GM12891 (cell line): Measurements from ENCODE around the gene GSAP.
A peak's percentile ranks its signal among the peaks of the same experiment; 100 is the strongest.

ENCODE experiments used
- DNase-seq: peaks from one replicate; pipeline ENCODE4 v3.0.0; 2011; ENCODE audit warnings: low spot score; ENCODE audit not compliant: insufficient read length
- FAIRE-seq: peaks from 2 replicates; lab custom pipeline; 2011; peaks lifted over from hg19 to GRCh38; lab: Jason Lieb, UNC
- PAX5 ChIP-seq: IDR thresholded peaks from 2 replicates; pipeline ENCODE4 v1.6.1; 2011; ENCODE audit warnings: low read length, moderate library complexity, mild to moderate bottlenecking; ENCODE audit not compliant: insufficient read depth, severe bottlenecking
- POLR2A ChIP-seq: IDR thresholded peaks from 2 replicates; pipeline ENCODE4 v1.6.1; 2011; ENCODE audit warnings: low read depth, low read length, control low read depth
- POLR2AphosphoS5 ChIP-seq: IDR thresholded peaks from 2 replicates; pipeline ENCODE4 v1.6.1; 2011; ENCODE audit warnings: low read depth, low read length, control low read depth
- POU2F2 ChIP-seq: IDR thresholded peaks from 2 replicates; pipeline ENCODE4 v1.6.1; 2011; ENCODE audit warnings: low read depth, mild to moderate bottlenecking, control low read depth, low read length, moderate library complexity
- SPI1 ChIP-seq: IDR thresholded peaks from 2 replicates; pipeline ENCODE4 v1.6.1; 2011; ENCODE audit warnings: low read depth, low read length, control low read depth
- TAF1 ChIP-seq: IDR thresholded peaks from 2 replicates; pipeline ENCODE4 v1.6.1; 2011; ENCODE audit warnings: low read depth, low read length, control low read depth

GSAP gene

GRCh38 chr7:77413128-77413527 lies 3.0 kb downstream of the GSAP start:
- DNase-seq (no peak), FAIRE-seq (peak; percentile 84)
- TF ChIP-seq PAX5 (no peak), TAF1 (no peak), POLR2A (no peak), POLR2AphosphoS5 (no peak), SPI1 (no peak), POU2F2 (no peak)

DNA sequence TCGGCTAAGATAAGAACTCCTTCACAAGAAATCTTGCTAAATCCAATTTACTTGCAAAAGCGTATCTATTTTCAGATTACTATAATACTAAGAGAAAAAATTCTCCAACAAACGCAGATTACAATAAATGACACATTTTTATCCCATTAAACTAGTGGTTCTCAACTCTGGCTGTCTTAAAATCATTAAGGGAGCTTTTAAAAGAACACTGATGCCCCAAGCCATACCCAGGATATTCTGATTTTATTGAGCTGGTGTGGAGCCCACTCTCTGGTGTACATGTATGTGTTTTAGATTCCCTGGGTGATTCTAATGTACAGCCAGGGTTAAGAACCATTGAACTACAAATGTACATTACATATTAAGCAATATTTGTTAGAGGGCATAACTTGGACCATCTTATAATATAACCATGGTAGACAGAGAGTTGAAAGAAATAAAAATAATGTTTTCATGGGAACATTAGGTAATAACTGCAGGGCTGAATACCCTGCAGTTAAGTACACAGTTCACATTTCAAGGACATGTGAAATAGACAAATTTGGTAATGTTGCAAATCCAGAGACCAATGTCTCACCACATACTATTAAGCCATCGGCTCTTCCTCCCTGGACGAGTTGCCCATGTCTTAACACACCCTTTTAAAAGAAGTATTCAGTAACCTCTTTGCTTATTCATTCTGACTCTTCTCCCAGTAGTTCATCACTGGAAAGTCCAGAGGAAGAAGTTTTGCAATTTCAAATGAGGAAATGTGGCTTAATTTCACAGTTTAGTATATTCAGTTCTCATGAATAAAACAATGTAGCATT lies 6.2 kb downstream of the GSAP start:
- TF ChIP-seq POLR2A (no peak), SPI1 (no peak), POLR2AphosphoS5 (no peak), TAF1 (no peak), PAX5 (no peak), POU2F2 (no peak)
- DNase-seq (no peak), FAIRE-seq (peak; percentile 20)

DNA sequence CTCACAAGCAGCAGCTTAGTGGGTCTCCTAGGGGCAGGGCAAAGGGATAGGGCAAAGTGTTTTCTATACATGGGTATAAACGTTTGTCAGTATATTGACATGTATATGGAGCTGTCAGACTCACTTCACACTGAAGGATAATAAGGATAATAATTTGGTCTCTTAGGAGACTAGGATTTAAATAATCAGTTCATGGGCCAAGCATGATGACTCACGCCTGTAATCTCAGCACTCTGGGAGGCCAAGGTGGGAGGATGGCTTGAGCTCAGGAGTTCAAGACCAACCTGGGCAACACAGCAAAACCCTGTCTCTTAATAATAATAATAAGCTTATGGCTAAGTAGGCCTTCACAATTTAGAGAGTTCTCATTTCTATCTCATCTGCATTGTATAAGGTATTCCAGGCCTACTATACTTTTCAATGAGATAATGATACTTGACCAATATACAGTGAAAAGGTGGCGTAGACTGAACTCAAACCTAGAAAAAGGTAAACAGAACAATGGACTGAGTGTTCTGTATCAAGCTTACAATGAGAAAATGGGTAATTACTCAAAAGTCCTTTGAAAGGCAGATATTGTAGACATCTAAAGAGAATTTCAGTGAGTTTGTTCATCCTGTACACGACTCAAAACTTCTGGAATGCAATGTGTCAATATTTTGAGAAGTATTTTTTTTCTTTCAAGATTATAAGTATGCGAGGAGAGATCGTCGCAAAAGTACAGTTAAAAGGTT lies 7.0 kb downstream of the GSAP start:
- DNase-seq = no peak
- FAIRE-seq = peak; percentile 16
- no peak for TF ChIP-seq TAF1
- no peak for TF ChIP-seq POLR2A
- no peak for TF ChIP-seq POLR2AphosphoS5
- no peak for TF ChIP-seq SPI1
- TF ChIP-seq POU2F2 = no peak
- no peak for TF ChIP-seq PAX5

DNA sequence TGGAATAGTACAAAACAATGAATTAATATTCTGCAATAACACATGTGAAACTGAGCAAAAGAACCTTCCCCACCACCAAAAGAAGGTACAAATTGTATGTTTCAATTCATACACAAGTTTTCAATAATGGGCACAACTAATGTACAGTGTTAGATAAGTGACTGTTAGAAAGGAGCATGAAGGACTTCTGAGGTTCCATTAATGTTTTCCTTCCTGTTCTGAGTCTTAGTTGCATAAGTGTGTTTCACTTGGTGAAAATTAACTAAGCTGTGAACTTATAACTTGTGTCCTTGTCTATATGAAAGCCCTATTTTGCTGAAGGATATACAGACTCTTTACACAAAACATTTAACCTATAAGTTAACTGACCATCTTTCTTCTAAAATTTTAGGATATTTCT lies 8.2 kb downstream of the GSAP start:
- no peak for TF ChIP-seq PAX5
- DNase-seq (no peak), FAIRE-seq (peak; percentile 28)

- FAIRE-seq = no peak
- no peak for DNase-seq
- TF ChIP-seq POLR2A = no peak
- TF ChIP-seq POLR2AphosphoS5 = no peak
- no peak for TF ChIP-seq POU2F2
Measured at GRCh38 chr7:77406421-77406820, 9.7 kb downstream of the GSAP start.

GRCh38 chr7:77404641-77405040 lies 11.5 kb downstream of the GSAP start:
- no peak for DNase-seq
- peak; percentile 77 for FAIRE-seq
- TF ChIP-seq POLR2AphosphoS5 (no peak), POU2F2 (no peak), TAF1 (no peak), SPI1 (no peak), POLR2A (no peak), PAX5 (no peak)

DNA sequence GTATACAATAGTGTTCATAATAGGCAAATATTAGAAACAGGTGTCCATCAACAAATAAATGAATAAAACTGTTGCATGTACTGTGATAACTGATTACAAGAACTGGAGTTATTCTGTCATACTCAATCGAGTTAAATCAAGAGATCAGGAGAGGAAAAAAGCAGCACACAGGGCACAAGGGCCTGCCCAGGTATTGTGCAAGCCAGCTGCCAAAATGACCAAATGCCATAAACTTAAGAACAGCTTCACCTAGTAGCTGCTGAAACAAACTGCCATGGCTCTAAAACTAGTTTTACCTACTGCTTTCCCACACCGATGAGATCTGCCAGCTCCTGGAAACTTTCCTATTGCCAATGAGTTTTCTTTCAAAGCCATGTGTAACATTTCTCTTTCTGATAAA lies 12.2 kb downstream of the GSAP start:
- DNase-seq = no peak
- no peak for TF ChIP-seq SPI1
- no peak for TF ChIP-seq POLR2AphosphoS5
- no peak for TF ChIP-seq POU2F2
- TF ChIP-seq TAF1 = no peak
- TF ChIP-seq PAX5 = no peak
- TF ChIP-seq POLR2A = no peak
- no peak for FAIRE-seq

GRCh38 chr7:77402818-77403217 lies 13.3 kb downstream of the GSAP start:
- TF ChIP-seq POU2F2 (no peak), SPI1 (no peak), TAF1 (no peak), POLR2A (no peak), POLR2AphosphoS5 (no peak), PAX5 (no peak)
- FAIRE-seq = peak; percentile 73

DNA sequence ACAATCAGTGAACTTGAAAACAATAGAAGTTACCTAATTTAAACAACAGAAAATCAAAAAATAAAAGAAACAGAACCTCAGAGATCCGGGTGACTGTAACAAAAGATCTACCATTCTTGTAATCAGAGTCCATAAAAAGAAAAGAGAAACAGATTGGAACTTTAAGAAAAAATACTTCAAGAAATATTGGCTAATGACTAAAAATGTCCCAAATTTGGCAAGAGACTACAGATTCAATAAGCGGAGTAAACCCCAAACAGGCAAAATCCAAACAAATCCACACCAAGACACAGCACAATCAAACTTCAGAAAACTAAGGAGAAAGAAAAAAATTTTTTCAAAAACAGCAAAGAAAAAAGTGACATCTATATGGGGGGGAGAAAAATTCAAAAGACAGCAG lies 15.1 kb downstream of the GSAP start:
- DNase-seq (no peak), FAIRE-seq (no peak)
- TF ChIP-seq POLR2A = no peak
- TF ChIP-seq SPI1 = no peak
- no peak for TF ChIP-seq POLR2AphosphoS5
- TF ChIP-seq PAX5 = no peak
- TF ChIP-seq POU2F2 = no peak
- no peak for TF ChIP-seq TAF1

More at GRCh38 chr7:77402818-77403217, 13.3 kb downstream of the GSAP start:
- DNase-seq = no peak

DNA sequence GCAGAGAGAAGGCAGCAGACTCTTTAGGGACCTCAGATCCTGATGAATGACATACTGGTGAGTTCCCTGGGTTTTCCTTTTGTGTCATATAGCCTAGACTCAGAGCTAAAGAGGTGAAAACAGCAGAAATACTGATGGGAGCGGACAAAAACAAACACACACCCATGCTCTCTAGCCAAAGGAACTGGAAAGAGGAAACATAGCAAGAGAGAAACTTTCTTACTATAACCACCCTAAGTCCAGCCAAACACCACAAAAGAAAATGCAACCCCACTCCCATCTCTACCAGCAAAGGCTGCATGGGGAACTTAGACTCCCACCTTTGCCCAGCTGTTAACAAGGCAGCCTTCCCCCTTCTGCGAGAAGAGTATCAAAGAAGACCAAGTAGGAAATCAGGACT lies 16.3 kb downstream of the GSAP start:
- TF ChIP-seq SPI1 (no peak), POLR2AphosphoS5 (no peak)
- FAIRE-seq (no peak), DNase-seq (no peak)
